Mesenchymal stem cell (in vitro differentiated cells and primary cell): ENCODE results near the gene CXCL14.

Experiments used
- DNase-seq: peaks from one replicate; pipeline ENCODE4 v3.0.0-alpha.2; 2013
- H2AFZ ChIP-seq: one replicate; pipeline ENCODE4 v1.6.1; 2013; ENCODE audit warnings: low read depth, mild to moderate bottlenecking, control low read depth, inconsistent platforms, low read length, moderate library complexity
- H2AK5ac ChIP-seq: 2 replicates; pipeline ENCODE4 v1.6.1; 2013; ENCODE audit warnings: low read length, moderate library complexity, mild to moderate bottlenecking, inconsistent platforms; ENCODE audit not compliant: severe bottlenecking
- H2BK120ac ChIP-seq: one replicate; pipeline ENCODE4 v1.6.1; 2013; ENCODE audit warnings: low read depth, mild to moderate bottlenecking, inconsistent platforms, low read length, moderate library complexity
- H2BK12ac ChIP-seq, 2 experiments: one replicate each; pipeline ENCODE4 v1.6.1; 2013; ENCODE audit warnings: inconsistent platforms in 2 of 2, low read length in 2 of 2, mild to moderate bottlenecking in 2 of 2, moderate library complexity in 2 of 2, control low read depth in 1 of 2
- H2BK15ac ChIP-seq: one replicate; pipeline ENCODE4 v1.6.1; 2013; ENCODE audit warnings: mild to moderate bottlenecking, low read depth, inconsistent platforms; ENCODE audit not compliant: poor library complexity, severe bottlenecking
- H2BK5ac ChIP-seq: 2 replicates; pipeline ENCODE4 v1.6.1; 2013; ENCODE audit warnings: low read depth, mild to moderate bottlenecking, low read length, control low read depth, inconsistent platforms; ENCODE audit not compliant: poor library complexity, severe bottlenecking
- H3K14ac ChIP-seq, 2 experiments: one replicate each; pipeline ENCODE4 v1.6.1; 2013; ENCODE audit warnings: inconsistent platforms in 2 of 2, low read length in 2 of 2, control low read depth in 1 of 2, mild to moderate bottlenecking in 1 of 2, moderate library complexity in 1 of 2
- H3K18ac ChIP-seq, 2 experiments: one replicate each; pipeline ENCODE4 v1.6.1; 2013; ENCODE audit warnings: inconsistent platforms in 2 of 2, low read length in 2 of 2, control low read depth in 1 of 2, low read depth in 1 of 2, mild to moderate bottlenecking in 1 of 2
- H3K23ac ChIP-seq, 2 experiments: one replicate each; pipeline ENCODE4 v1.6.1; 2013; ENCODE audit warnings: inconsistent platforms in 2 of 2, low read length in 2 of 2, mild to moderate bottlenecking in 2 of 2, moderate library complexity in 2 of 2, control low read depth in 1 of 2
- H3K27ac ChIP-seq: 2 replicates; pipeline ENCODE4 v1.5.1; 2013; ENCODE audit warnings: mild to moderate bottlenecking, moderate library complexity, low read length, control low read depth, inconsistent platforms; ENCODE audit not compliant: poor library complexity, severe bottlenecking
- H3K27me3 ChIP-seq, 2 experiments: 2 replicates each; pipeline versions ENCODE4 v1.6.1 to v1.7.0; 2013; ENCODE audit warnings: low read length in 2 of 2, mild to moderate bottlenecking in 2 of 2, moderate library complexity in 2 of 2, control low read depth in 1 of 2, inconsistent platforms in 1 of 2; ENCODE audit not compliant: control insufficient read depth in 1 of 2, insufficient read depth in 1 of 2
- H3K36me3 ChIP-seq, 2 experiments: 2 replicates each; pipeline versions ENCODE4 v1.6.1 to v1.7.0; 2013; ENCODE audit warnings: low read length in 2 of 2, control low read depth in 1 of 2, inconsistent platforms in 1 of 2, low read depth in 1 of 2, mild to moderate bottlenecking in 1 of 2; ENCODE audit not compliant: insufficient read depth in 2 of 2, control insufficient read depth in 1 of 2
- H3K4ac ChIP-seq, 2 experiments: one replicate each; pipeline ENCODE4 v1.6.1; 2013; ENCODE audit warnings: inconsistent platforms in 2 of 2, low read length in 2 of 2, mild to moderate bottlenecking in 2 of 2, moderate library complexity in 2 of 2, control low read depth in 1 of 2, low read depth in 1 of 2
- H3K4me1 ChIP-seq: 2 replicates; pipeline ENCODE4 v1.6.1; 2013; ENCODE audit warnings: low read depth, low read length, control low read depth; ENCODE audit not compliant: control insufficient read depth, insufficient read depth
- H3K4me2 ChIP-seq: 2 replicates; pipeline ENCODE4 v1.6.1; 2013; ENCODE audit warnings: low read length, mild to moderate bottlenecking, inconsistent platforms; ENCODE audit not compliant: poor library complexity, severe bottlenecking
- H3K4me3 ChIP-seq, 2 experiments: 2 replicates each; pipeline versions ENCODE4 v1.5.1 to v1.7.0; 2013; ENCODE audit warnings: low read length in 2 of 2, mild to moderate bottlenecking in 2 of 2, control low read depth in 1 of 2, low read depth in 1 of 2; ENCODE audit not compliant: insufficient read depth in 1 of 2
- H3K79me1 ChIP-seq: replicated peaks from 2 replicates; pipeline ENCODE4 v1.6.1; 2013; ENCODE audit warnings: mild to moderate bottlenecking, control low read depth, low read length, inconsistent platforms; ENCODE audit not compliant: poor library complexity, severe bottlenecking
- H3K9ac ChIP-seq: 2 replicates; pipeline ENCODE4 v1.7.0; 2013; ENCODE audit warnings: mild to moderate bottlenecking, low read length, moderate library complexity
- H3K9me3 ChIP-seq: 2 replicates; pipeline ENCODE4 v1.7.0; 2013; ENCODE audit warnings: mild to moderate bottlenecking, low read length; ENCODE audit not compliant: control insufficient read depth
- H4K8ac ChIP-seq: one replicate; pipeline ENCODE4 v1.6.1; 2013; ENCODE audit warnings: inconsistent platforms, mild to moderate bottlenecking, low read length, moderate library complexity
- H4K91ac ChIP-seq: one replicate; pipeline ENCODE4 v1.6.1; 2013; ENCODE audit warnings: mild to moderate bottlenecking, low read length, inconsistent platforms
- WGBS: methylation state at CpG from one replicate; pipeline ENCODE4 v1.1.7; 2013; ENCODE audit warnings: mixed read lengths; 5-methylcytosine and 5-hydroxymethylcytosine counted together

Gene CXCL14

DNA sequence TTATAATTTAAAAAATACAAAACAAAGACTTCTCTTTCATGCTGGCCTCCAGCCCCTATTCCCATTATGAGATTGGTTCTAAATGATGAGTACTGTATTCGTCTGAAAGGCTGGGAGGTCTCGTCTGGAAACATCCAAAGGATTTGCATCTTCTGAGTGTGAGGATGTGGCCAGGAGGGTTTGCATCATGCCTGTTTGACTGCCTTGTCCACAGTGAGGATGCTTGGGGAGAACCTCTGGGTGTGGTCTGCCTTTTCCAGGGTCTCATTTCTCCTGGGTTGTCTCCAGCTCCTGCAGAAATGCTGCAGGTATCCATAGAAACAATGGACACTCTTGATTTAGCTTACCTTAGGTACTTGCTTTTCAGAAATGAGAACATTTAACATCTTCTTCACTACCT lies 26.4 kb upstream of the CXCL14 start:
- Histone ChIP-seq H3K14ac (no peak overlapping the region), H3K4ac (no peak overlapping the region), H3K27me3 (peaks cover 34 to 35% of the 10 kb centered on the region in 2 experiments), H2BK12ac (no peak overlapping the region), H3K9me3 (no peaks in the 10 kb centered on the region), H3K4me1 (no peaks in the 10 kb centered on the region), H3K36me3 (no peaks in the 10 kb centered on the region), H2AK5ac (no peak overlapping the region), H3K4me3 (no peak overlapping the region), H3K4me2 (no peak overlapping the region), H4K8ac (no peak overlapping the region), H3K79me1 (no peaks in the 10 kb centered on the region), H2BK15ac (no peak overlapping the region), H2BK120ac (no peak overlapping the region), H2AFZ (no peak overlapping the region), H3K9ac (no peak overlapping the region), H4K91ac (no peak overlapping the region), H3K27ac (no peak overlapping the region), H3K18ac (no peak overlapping the region), H3K23ac (no peak overlapping the region), H2BK5ac (no peak overlapping the region)
- DNase-seq: no peak
- WGBS: 77% methylated on average over 2 of the region's 2 CpGs

- no peak overlapping the region for H2AK5ac ChIP-seq
- H2BK12ac ChIP-seq: no peak overlapping the region
- no peak overlapping the region for H3K18ac ChIP-seq
- peaks cover 34 to 43% of the 10 kb centered on the region in 2 experiments for H3K27me3 ChIP-seq
- no peak overlapping the region for H3K9ac ChIP-seq
- H4K8ac ChIP-seq: no peak overlapping the region
- H2BK120ac ChIP-seq: no peak overlapping the region
- no peak overlapping the region for H3K23ac ChIP-seq
- no peak overlapping the region for H3K4me3 ChIP-seq
- H2BK5ac ChIP-seq: no peak overlapping the region
- DNase-seq: no peak
- no peak overlapping the region for H2AFZ ChIP-seq
- 78% methylated on average over 7 of the region's 7 CpGs for WGBS
- H3K79me1 ChIP-seq: no peaks in the 10 kb centered on the region
- H3K4ac ChIP-seq: no peak overlapping the region
- no peaks in the 10 kb centered on the region for H3K9me3 ChIP-seq
- H3K14ac ChIP-seq: no peak overlapping the region
- no peak overlapping the region for H3K27ac ChIP-seq
- H3K4me2 ChIP-seq: no peak overlapping the region
- H3K36me3 ChIP-seq: no peaks in the 10 kb centered on the region
- H4K91ac ChIP-seq: no peak overlapping the region
- H2BK15ac ChIP-seq: no peak overlapping the region
- H3K4me1 ChIP-seq: no peaks in the 10 kb centered on the region
Observed at GRCh38 chr5:135604056-135604455, 25.3 kb upstream of the CXCL14 start.

GRCh38 chr5:135602882-135603721 lies 24.3 kb upstream of the CXCL14 start:
- Histone ChIP-seq H2AFZ (no peak overlapping the region), H2BK5ac (no peak overlapping the region), H2BK15ac (no peak overlapping the region), H3K4me1 (no peaks in the 10 kb centered on the region), H3K4ac (no peak overlapping the region), H2AK5ac (no peak overlapping the region), H4K91ac (no peak overlapping the region), H3K18ac (no peak overlapping the region), H3K36me3 (no peaks in the 10 kb centered on the region), H3K27me3 (peaks cover 28 to 44% of the 10 kb centered on the region in 2 experiments), H2BK12ac (no peak overlapping the region), H3K23ac (no peak overlapping the region), H2BK120ac (no peak overlapping the region), H3K79me1 (no peaks in the 10 kb centered on the region), H3K9ac (no peak overlapping the region), H3K4me2 (no peak overlapping the region), H3K27ac (no peak overlapping the region), H3K4me3 (no peak overlapping the region), H4K8ac (no peak overlapping the region), H3K14ac (no peak overlapping the region), H3K9me3 (no peaks in the 10 kb centered on the region)
- 68% methylated on average over 7 of the region's 7 CpGs for WGBS
- no peak for DNase-seq

DNA sequence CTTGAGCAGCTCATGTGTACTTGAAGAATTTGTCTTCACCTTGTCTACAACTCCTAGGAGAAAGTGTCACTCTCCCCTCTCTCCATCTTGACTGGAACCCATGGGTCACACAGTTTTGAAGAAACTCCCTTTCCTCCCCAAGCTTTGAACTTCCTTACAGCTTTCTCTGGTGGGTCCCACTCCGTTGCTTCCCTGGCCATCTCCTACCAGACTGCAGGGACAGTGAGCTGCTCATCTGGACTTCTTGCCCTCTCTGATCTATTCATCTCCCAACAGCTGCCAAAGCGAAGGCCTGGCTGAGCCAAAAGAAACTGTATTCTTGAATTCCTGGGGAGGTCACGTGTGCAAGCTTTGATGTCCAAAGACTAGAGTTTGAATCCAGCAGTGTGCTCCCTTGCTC lies 22.7 kb upstream of the CXCL14 start:
- Histone ChIP-seq H3K23ac (no peak overlapping the region), H3K14ac (no peak overlapping the region)
- WGBS: 55% methylated on average over 3 of the region's 3 CpGs

More for the DNA sequence above, 22.7 kb upstream of the CXCL14 start:
- Histone ChIP-seq H2BK120ac (no peak overlapping the region), H2BK5ac (no peak overlapping the region), H3K27me3 (peaks cover 15 to 37% of the 10 kb centered on the region in 2 experiments), H3K36me3 (no peaks in the 10 kb centered on the region), H2AK5ac (no peak overlapping the region), H3K4me3 (no peak overlapping the region), H2AFZ (no peak overlapping the region), H3K27ac (no peak overlapping the region), H3K79me1 (no peaks in the 10 kb centered on the region), H2BK12ac (no peak overlapping the region), H4K91ac (no peak overlapping the region), H2BK15ac (no peak overlapping the region), H3K4ac (no peak overlapping the region), H3K18ac (no peak overlapping the region), H3K4me2 (no peak overlapping the region), H3K9me3 (no peaks in the 10 kb centered on the region), H3K9ac (no peak overlapping the region), H3K4me1 (no peaks in the 10 kb centered on the region), H4K8ac (no peak overlapping the region)
- no peak for DNase-seq
